CD4-positive, alpha-beta T cell (primary cell): ENCODE results near the gene NUBPL. TPM values are rescaled to one million over a fixed set of nuclear protein-coding genes. Genes with fewer than 3 reads are reported as not detected.
A peak's percentile ranks its signal among the peaks of the same experiment; 100 is the strongest.
"Not testable (repeated sequence)": the region's sequence is repeated elsewhere in the genome, so short reads cannot be mapped to it uniquely, and the experiment has no call there.

Experiments
- ATAC-seq: fragments of 200-7000 bp; cut with Tn5 transposase; one replicate; pipeline ENCODE4 v1.10.0; 2022; ENCODE audit warnings: mild to moderate bottlenecking; ENCODE audit not compliant: poor library complexity
- CTCF ChIA-PET: fragments of 350-600 bp; sonication (Branson Sonifier 250); formaldehyde crosslinking; loops from one replicate; lab custom pipeline; 2021; ENCODE audit warnings: antibody characterized with exemption, inconsistent platforms; lab: Charles Lee
- POLR2A ChIA-PET: fragments of 350-600 bp; sonication (Branson Sonifier 250); formaldehyde crosslinking; loops from one replicate; lab custom pipeline; 2021; ENCODE audit warnings: antibody characterized with exemption, inconsistent platforms; lab: Charles Lee
- DNase-seq, 14 experiments: peaks; one replicate each; pipeline ENCODE4 v3.0.0-alpha.2; 2013 to 2020; ENCODE audit warnings: mixed read lengths in 2 of 14
- H3K27ac ChIP-seq, 2 donors: one replicate each; pipeline versions ENCODE4 v1.5.1 to v1.7.0; 2013; ENCODE audit warnings: low read length in 2 of 2, low read depth in 1 of 2, mild to moderate bottlenecking in 1 of 2
- H3K27me3 ChIP-seq, 2 experiments: 1 replicate in 1 of 2; 2 replicates in 1 of 2; pipeline versions ENCODE4 v1.6.1 to v1.7.0; 2013; ENCODE audit warnings: low read length in 2 of 2, control low read depth in 1 of 2, mild to moderate bottlenecking in 1 of 2, moderate library complexity in 1 of 2; ENCODE audit not compliant: insufficient read depth in 2 of 2, control insufficient read depth in 1 of 2
- H3K36me3 ChIP-seq: one replicate; pipeline ENCODE4 v1.6.1; 2013; ENCODE audit warnings: low read length, control low read depth; ENCODE audit not compliant: insufficient read depth
- H3K4me1 ChIP-seq: one replicate; pipeline ENCODE4 v1.6.1; 2013; ENCODE audit warnings: low read length, control low read depth; ENCODE audit not compliant: insufficient read depth
- H3K4me3 ChIP-seq: one replicate; pipeline ENCODE4 v1.5.1; 2013; ENCODE audit warnings: mild to moderate bottlenecking, low read length, moderate library complexity
- H3K9me3 ChIP-seq, 2 experiments: 1 replicate in 1 of 2; 2 replicates in 1 of 2; pipeline versions ENCODE4 v1.6.1 to v1.7.0; 2013; ENCODE audit warnings: low read length in 2 of 2, mild to moderate bottlenecking in 2 of 2, control low read depth in 1 of 2, moderate library complexity in 1 of 2; ENCODE audit not compliant: control insufficient read depth in 1 of 2, insufficient read depth in 1 of 2
- H3K27ac Mint-ChIP-seq: one replicate; pipeline ENCODE4 v1.8.0; 2020; ENCODE audit warnings: mixed read lengths
- H3K27me3 Mint-ChIP-seq: one replicate; pipeline ENCODE4 v1.8.0; 2021; ENCODE audit warnings: mixed read lengths
- H3K36me3 Mint-ChIP-seq: one replicate; pipeline ENCODE4 v1.8.0; 2021; ENCODE audit warnings: low read depth, mixed read lengths
- H3K4me1 Mint-ChIP-seq: one replicate; pipeline ENCODE4 v1.8.0; 2021; ENCODE audit warnings: low read depth, mixed read lengths
- H3K4me3 Mint-ChIP-seq: one replicate; pipeline ENCODE4 v1.8.0; 2020; ENCODE audit warnings: mild to moderate bottlenecking, mixed read lengths
- H3K9me3 Mint-ChIP-seq: one replicate; pipeline ENCODE4 v1.8.0; 2020; ENCODE audit warnings: mixed read lengths
- intact Hi-C, 2 experiments: fragments of 100-400 bp; cut with DNase I in 1 of 2; cut with micrococcal nuclease in 1 of 2; formaldehyde crosslinking; loops; one replicate each; pipeline versions ENCODE4 v1.15.1 to v1.9.0; 2023 to 2025; cut with DNase I, micrococcal nuclease
- total RNA-seq, 174 experiments: library from RNA in 2 of 174; stranded (reverse) in 2 of 174; gene quantifications; one replicate each; pipeline ENCODE4 v1.2.3 and lab custom pipeline; 2021 to 2026
- TF ChIP-seq, protein P1 (sequence below): fragments of 200-600 bp; IDR thresholded peaks from one replicate; pipeline ENCODE4 v1.8.0; 2022; ENCODE audit warnings: antibody characterized with exemption, mild to moderate bottlenecking

NUBPL gene
- total RNA-seq, 2 experiments from 2014 or later: 7.2 to 8.2 TPM

DNA sequence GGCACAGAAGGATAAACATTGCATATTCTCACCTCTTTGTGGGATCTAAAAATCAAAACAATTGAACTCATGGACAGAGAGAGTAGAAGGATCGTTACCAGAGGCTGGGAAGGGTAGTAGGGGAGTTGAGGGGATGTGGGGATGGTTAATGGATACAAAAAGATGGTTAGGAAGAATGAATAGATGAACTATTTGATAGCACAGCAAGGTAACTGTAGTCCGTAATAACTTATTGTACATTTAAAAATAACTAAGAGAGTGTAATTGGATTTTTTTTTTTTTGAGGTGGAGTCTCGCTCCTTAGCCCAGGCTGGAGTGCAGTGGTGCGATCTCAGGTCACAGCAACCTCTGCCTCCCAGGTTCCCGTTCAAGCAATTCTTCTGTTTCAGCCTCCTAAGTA lies 52.0 kb downstream of the NUBPL start:
- DNase-seq: no peak
- Histone ChIP-seq H3K36me3 (no peaks in the 10 kb centered on the region), H3K27ac (no peak overlapping the region), H3K4me3 (no peak overlapping the region), H3K9me3 (peaks cover 0 to 2% of the 10 kb centered on the region in 2 experiments), H3K4me1 (no peaks in the 10 kb centered on the region), H3K27me3 (no peaks in the 10 kb centered on the region)
- no peak overlapping the region for H3K4me3 Mint-ChIP-seq
- intact Hi-C loops: no loop called here
- TF ChIP-seq, protein P1, sequence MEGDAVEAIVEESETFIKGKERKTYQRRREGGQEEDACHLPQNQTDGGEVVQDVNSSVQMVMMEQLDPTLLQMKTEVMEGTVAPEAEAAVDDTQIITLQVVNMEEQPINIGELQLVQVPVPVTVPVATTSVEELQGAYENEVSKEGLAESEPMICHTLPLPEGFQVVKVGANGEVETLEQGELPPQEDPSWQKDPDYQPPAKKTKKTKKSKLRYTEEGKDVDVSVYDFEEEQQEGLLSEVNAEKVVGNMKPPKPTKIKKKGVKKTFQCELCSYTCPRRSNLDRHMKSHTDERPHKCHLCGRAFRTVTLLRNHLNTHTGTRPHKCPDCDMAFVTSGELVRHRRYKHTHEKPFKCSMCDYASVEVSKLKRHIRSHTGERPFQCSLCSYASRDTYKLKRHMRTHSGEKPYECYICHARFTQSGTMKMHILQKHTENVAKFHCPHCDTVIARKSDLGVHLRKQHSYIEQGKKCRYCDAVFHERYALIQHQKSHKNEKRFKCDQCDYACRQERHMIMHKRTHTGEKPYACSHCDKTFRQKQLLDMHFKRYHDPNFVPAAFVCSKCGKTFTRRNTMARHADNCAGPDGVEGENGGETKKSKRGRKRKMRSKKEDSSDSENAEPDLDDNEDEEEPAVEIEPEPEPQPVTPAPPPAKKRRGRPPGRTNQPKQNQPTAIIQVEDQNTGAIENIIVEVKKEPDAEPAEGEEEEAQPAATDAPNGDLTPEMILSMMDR: no peak
- POLR2A ChIA-PET: no interaction called here
- CTCF ChIA-PET: no interaction called here
- peaks cover 62% of the 10 kb centered on the region for H3K36me3 Mint-ChIP-seq
- no peaks in the 10 kb centered on the region for H3K27me3 Mint-ChIP-seq
- peaks cover 27% of the 10 kb centered on the region for H3K9me3 Mint-ChIP-seq
- no peak for ATAC-seq
- H3K27ac Mint-ChIP-seq: no peak overlapping the region
- peaks cover 8% of the 10 kb centered on the region for H3K4me1 Mint-ChIP-seq

DNA sequence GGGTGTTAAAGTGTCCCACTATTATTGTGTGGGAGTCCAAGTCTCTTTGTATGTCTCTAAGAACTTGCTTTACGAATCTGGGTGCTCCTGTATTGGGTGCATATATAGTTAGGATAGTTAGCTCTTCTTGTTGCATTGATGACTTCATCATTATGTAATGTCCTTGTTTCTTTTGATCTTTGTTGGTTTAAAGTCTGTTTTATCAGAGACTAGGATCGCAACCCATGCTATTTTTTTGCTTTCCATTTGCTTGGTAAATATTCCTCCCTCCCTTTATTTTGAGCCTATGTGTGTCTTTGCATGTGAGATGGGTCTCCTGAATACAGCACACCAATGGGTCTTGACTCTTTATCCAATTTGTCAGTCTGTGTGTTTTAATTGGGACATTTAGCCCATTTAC lies 57.7 kb downstream of the NUBPL start:
- H3K36me3 ChIP-seq, H3K27me3 ChIP-seq, DNase-seq, intact Hi-C loops, CTCF ChIA-PET, H3K4me3 Mint-ChIP-seq, H3K4me1 ChIP-seq, H3K27ac ChIP-seq, H3K4me3 ChIP-seq, POLR2A ChIA-PET, H3K4me1 Mint-ChIP-seq, H3K27me3 Mint-ChIP-seq, H3K27ac Mint-ChIP-seq, ATAC-seq: not testable (repeated sequence)
- peaks cover 8 to 21% of the 10 kb centered on the region in 2 experiments for H3K9me3 ChIP-seq
- Mint-ChIP-seq H3K36me3 (peaks cover 90% of the 10 kb centered on the region), H3K9me3 (peaks cover 31% of the 10 kb centered on the region)

DNA sequence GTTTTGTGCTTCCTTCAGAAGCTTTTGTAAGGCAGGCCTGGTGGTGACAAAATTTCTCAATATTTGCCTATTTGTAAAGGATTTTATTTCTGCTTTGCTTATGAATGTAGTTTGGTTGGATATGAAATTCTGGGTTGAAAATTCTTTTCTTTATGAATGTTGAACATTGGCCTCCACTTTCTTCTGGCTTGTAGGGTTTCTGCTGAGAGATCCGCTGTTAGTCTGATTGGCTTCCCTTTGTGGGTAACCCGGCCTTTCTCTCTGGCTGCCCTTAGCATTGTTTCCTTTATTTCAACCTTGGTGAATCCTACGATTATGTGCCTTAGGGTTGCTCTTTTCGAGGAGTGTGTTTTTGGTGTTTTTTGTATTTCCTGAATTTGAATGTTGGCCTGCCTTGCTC lies 58.2 kb downstream of the NUBPL start:
- intact Hi-C loops: no loop called here

DNA sequence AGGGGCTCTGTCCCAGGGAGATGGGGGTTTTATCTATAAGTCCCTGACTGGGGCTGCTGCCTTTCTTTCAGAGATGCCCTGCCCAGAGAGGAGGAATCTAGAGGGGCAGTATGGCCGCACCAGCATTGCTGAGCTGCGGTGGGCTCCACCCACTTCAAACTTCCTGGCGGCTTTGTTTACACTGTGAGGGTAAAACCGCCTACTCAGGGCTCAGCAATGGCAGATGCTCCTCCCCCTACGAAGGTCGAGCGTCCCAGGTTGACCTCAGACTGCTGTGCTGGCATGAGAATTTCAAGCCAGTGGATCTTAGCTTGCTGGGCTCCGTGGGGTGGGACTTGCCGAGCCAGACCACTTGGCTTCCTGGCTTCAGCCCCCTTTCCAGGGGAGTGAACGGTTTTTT lies 59.7 kb downstream of the NUBPL start:
- H3K27me3 ChIP-seq, intact Hi-C loops, POLR2A ChIA-PET, H3K36me3 ChIP-seq, ATAC-seq, H3K4me3 Mint-ChIP-seq, H3K4me1 ChIP-seq, H3K4me1 Mint-ChIP-seq, CTCF ChIA-PET, H3K27me3 Mint-ChIP-seq, H3K4me3 ChIP-seq, H3K27ac Mint-ChIP-seq, H3K27ac ChIP-seq: not testable (repeated sequence)
- peaks cover 31% of the 10 kb centered on the region for H3K9me3 Mint-ChIP-seq
- peaks cover 8 to 21% of the 10 kb centered on the region in 2 experiments for H3K9me3 ChIP-seq
- peak in 1 of 14 experiments; percentile 3 for DNase-seq
- peaks cover 94% of the 10 kb centered on the region for H3K36me3 Mint-ChIP-seq

More for the DNA sequence above, 58.2 kb downstream of the NUBPL start:
- TF ChIP-seq, protein P1: no peak
- no peak overlapping the region for H3K27ac Mint-ChIP-seq
- peaks cover 31% of the 10 kb centered on the region for H3K9me3 Mint-ChIP-seq
- no peak for ATAC-seq
- no peak overlapping the region for H3K27ac ChIP-seq
- peaks cover 3% of the 10 kb centered on the region for H3K36me3 ChIP-seq
- H3K27me3 Mint-ChIP-seq: no peaks in the 10 kb centered on the region
- H3K4me1 Mint-ChIP-seq: peaks cover 8% of the 10 kb centered on the region
- H3K4me3 Mint-ChIP-seq: no peak overlapping the region
- no peak overlapping the region for H3K4me3 ChIP-seq
- H3K9me3 ChIP-seq: peaks cover 8 to 21% of the 10 kb centered on the region in 2 experiments
- H3K27me3 ChIP-seq: no peaks in the 10 kb centered on the region
- ChIA-PET CTCF (no interaction called here), POLR2A (no interaction called here)
- no peaks in the 10 kb centered on the region for H3K4me1 ChIP-seq
- no peak for DNase-seq
- peaks cover 95% of the 10 kb centered on the region for H3K36me3 Mint-ChIP-seq
